Adrenal gland (tissue), 12 donors: ENCODE measurements around the gene CDH4. TPM values are rescaled to one million over a fixed set of nuclear protein-coding genes. Genes with fewer than 3 reads are reported as not detected.

Source experiments
- DNase-seq, 7 donors: peaks; one replicate each; pipeline ENCODE4 v3.0.0-alpha.2; 2019 to 2020
- H3K27ac ChIP-seq, 5 donors: fragments of 200-600 bp; sonication (generic) in 4 of 5; 1 replicate in 3 of 5; 2 replicates in 2 of 5; pipeline versions ENCODE4 v1.5.1 to v1.8.0; 2016 to 2020; ENCODE audit warnings: mild to moderate bottlenecking in 1 of 5
- H3K27me3 ChIP-seq: fragments of 200-600 bp; 2 replicates; pipeline ENCODE4 v1.8.0; 2021
- H3K36me3 ChIP-seq, 2 donors: fragments of 200-600 bp; replicated peaks in 1 of 2; 1 replicate in 1 of 2; 2 replicates in 1 of 2; pipeline versions ENCODE4 v1.5.1 to v1.8.0; 2018 to 2022
- H3K4me1 ChIP-seq, 2 donors: fragments of 200-600 bp; replicated peaks in 1 of 2; 1 replicate in 1 of 2; 2 replicates in 1 of 2; pipeline versions ENCODE4 v1.5.1 to v1.8.0; 2018 to 2021
- H3K4me3 ChIP-seq, 4 donors: fragments of 200-600 bp; sonication (generic) in 3 of 4; one replicate each; pipeline ENCODE4 v1.5.1; 2016 to 2018
- H3K9me3 ChIP-seq, 3 donors: fragments of 200-600 bp; sonication (generic) in 1 of 3; replicated peaks in 1 of 3; 1 replicate in 2 of 3; 2 replicates in 1 of 3; pipeline versions ENCODE4 v1.5.1 to v1.8.0; 2016 to 2021
- CTCF ChIP-seq, 6 experiments: fragments of 450-650 bp in 4 of 6; fragments of 200-600 bp in 2 of 6; sonication (generic) in 1 of 6; IDR thresholded peaks; 1 replicate in 5 of 6; 2 replicates in 1 of 6; pipeline versions ENCODE4 v1.5.1 to v1.8.0; 2016 to 2021; ENCODE audit warnings: antibody characterized with exemption in 6 of 6, mild to moderate bottlenecking in 2 of 6, moderate library complexity in 1 of 6
- POLR2A ChIP-seq, 2 donors: fragments of 450-650 bp; IDR thresholded peaks; one replicate each; pipeline ENCODE4 v1.6.1; 2017; ENCODE audit warnings: antibody characterized with exemption in 2 of 2, mild to moderate bottlenecking in 2 of 2, moderate library complexity in 1 of 2
- WGBS, 4 donors: extraction: QIAGEN DNeasy Blood & Tissue Kit in 2 of 4; methylation state at CpG; one replicate each; pipeline versions ENCODE4 v1.1.5 to v1.1.7; 2013 to 2017; 5-methylcytosine and 5-hydroxymethylcytosine counted together
- intact Hi-C, 2 donors: fragments of 100-400 bp; cut with DNase I; formaldehyde crosslinking; loops; one replicate each; pipeline versions ENCODE4 v1.14.1 to v1.15.0; 2022 to 2023
- polyA plus RNA-seq, 3 donors: library from polyadenylated mRNA; stranded (reverse); fragments of 200-250 nt in 2 of 3; fragments of 350-450 nt in 1 of 3; fragmentation: Illumina TruSeq in 1 of 3; extraction: RNeasy Lipid Tissue Mini Kit (QIAGEN cat#74804) in 1 of 3; gene quantifications; one replicate each; pipeline ENCODE4 v1.2.3, GENCODE V29; 2013 to 2014
- total RNA-seq, 9 donors: library from RNA; depleted of rRNA in 4 of 9; stranded (reverse); fragments of >200 nt in 4 of 9; fragments of 120-200 nt in 1 of 9; fragmentation: NEBNext Ultra II Directional in 1 of 9; extraction: Animal tissue kit (Norgen Biotek cat#: 25700) in 1 of 9; gene quantifications; one replicate each; pipeline versions ENCODE4 v1.1.0 to v1.2.4, GENCODE V29; 2013 to 2023
- donor health status: healthy with polysubstance abuse.
- donor health status: Bipolar disorder and iron deficiency.
- donor health status: DM: yes; HTN: yes; CAD: no.
- donor health status: DM: no; HTN: no; CAD: no.
- donor health status: DM: no; HTN: no; CAD: no.
- donor health status: DM: yes; HTN: yes; CAD: no.

CDH4 gene
- total and polyA plus RNA-seq, 12 donors = 0.08 to 0.53 (median 0.20) TPM; not detected in 3

GRCh38 chr20:61385296-61385695, 133.2 kb downstream of the CDH4 start:
- 69 to 90% (median 86%) methylated on average over 10 to 11 of the region's 11 CpGs for WGBS, 4 donors
- Histone ChIP-seq H3K4me1 (no peaks in the 10 kb centered on the region), H3K9me3 (no peaks in the 10 kb centered on the region), H3K27me3 (peaks cover 4% of the 10 kb centered on the region), H3K36me3 (no peaks in the 10 kb centered on the region), H3K27ac (no peak overlapping the region), H3K4me3 (no peak overlapping the region)
- TF ChIP-seq CTCF (IDR thresholded peaks at IDR 0.05) = no peak
- no peak for TF ChIP-seq POLR2A (IDR thresholded peaks at IDR 0.05)
- DNase-seq = no peak
- intact Hi-C loops = no loop called here

DNA sequence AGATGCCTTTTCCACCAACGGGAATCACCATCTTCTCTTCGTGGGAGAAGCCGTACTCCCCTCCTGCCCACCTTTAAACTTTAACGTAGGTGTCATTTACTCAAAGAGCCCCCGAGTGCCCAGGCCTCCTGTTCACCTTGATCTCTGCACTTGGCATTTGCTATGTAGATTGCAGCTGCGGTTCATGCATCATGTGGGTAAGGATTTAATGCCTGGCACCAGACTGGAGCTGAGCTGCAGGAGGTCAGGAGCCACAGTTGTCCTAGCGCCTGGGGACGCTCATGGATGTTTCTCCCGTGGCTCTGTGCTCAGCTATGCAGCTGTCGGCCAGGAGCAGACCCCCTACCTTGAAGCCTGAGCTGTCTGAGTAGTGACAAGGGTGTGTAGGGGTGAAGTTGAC, 133.7 kb downstream of the CDH4 start:
- 74 to 80% (median 77%) methylated on average over 8 to 10 of the region's 10 CpGs for WGBS, 4 donors
- H3K4me1 ChIP-seq = no peaks in the 10 kb centered on the region
- H3K27ac ChIP-seq = no peak overlapping the region
- H3K27me3 ChIP-seq = peaks cover 4% of the 10 kb centered on the region
- TF ChIP-seq POLR2A (IDR thresholded peaks at IDR 0.05) (no peak), CTCF (IDR thresholded peaks at IDR 0.05) (no peak)
- H3K4me3 ChIP-seq = no peak overlapping the region
- H3K9me3 ChIP-seq = no peaks in the 10 kb centered on the region
- DNase-seq = no peak
- no peaks in the 10 kb centered on the region for H3K36me3 ChIP-seq
- intact Hi-C loops = no loop called here

GRCh38 chr20:61387204-61387953, 135.3 kb downstream of the CDH4 start:
- peak in 3 of 7 donors; percentile 16 to 22 (median 20) for DNase-seq
- H3K27ac ChIP-seq = no peak overlapping the region
- H3K36me3 ChIP-seq = no peaks in the 10 kb centered on the region
- H3K4me1 ChIP-seq = no peaks in the 10 kb centered on the region
- no peak for TF ChIP-seq POLR2A (IDR thresholded peaks at IDR 0.05)
- TF ChIP-seq CTCF (IDR thresholded peaks at IDR 0.05) = no peak
- 11 to 20% (median 14%) methylated on average over 13 of the region's 13 CpGs for WGBS, 4 donors
- H3K4me3 ChIP-seq = no peak overlapping the region
- intact Hi-C loops = no loop called here
- H3K27me3 ChIP-seq = peaks cover 4% of the 10 kb centered on the region
- no peaks in the 10 kb centered on the region for H3K9me3 ChIP-seq

GRCh38 chr20:61387954-61388348, 135.9 kb downstream of the CDH4 start:
- no peak for TF ChIP-seq POLR2A (IDR thresholded peaks at IDR 0.05)
- no peak for TF ChIP-seq CTCF (IDR thresholded peaks at IDR 0.05)
- H3K4me1 ChIP-seq = no peaks in the 10 kb centered on the region
- no peak for DNase-seq
- WGBS, 4 donors = 44 to 50% (median 47%) methylated on average over 5 to 7 of the region's 7 CpGs
- H3K9me3 ChIP-seq = no peaks in the 10 kb centered on the region
- peaks cover 4% of the 10 kb centered on the region for H3K27me3 ChIP-seq
- no peak overlapping the region for H3K27ac ChIP-seq
- intact Hi-C loops = no loop called here
- H3K36me3 ChIP-seq = no peaks in the 10 kb centered on the region
- H3K4me3 ChIP-seq = no peak overlapping the region
